GM12872 (cell line): ENCODE data around the gene SH3PXD2A.

Experiments
- TF ChIP-seq, protein P1 (sequence below): IDR thresholded peaks from 3 replicates; pipeline ENCODE4 v1.5.1; 2011; ENCODE audit warnings: low read depth, mild to moderate bottlenecking, low read length, moderate library complexity; ENCODE audit not compliant: insufficient read depth

SH3PXD2A gene

GRCh38 chr10:103759100-103759781 lies 96.1 kb downstream of the SH3PXD2A start:
- TF ChIP-seq, protein P1, sequence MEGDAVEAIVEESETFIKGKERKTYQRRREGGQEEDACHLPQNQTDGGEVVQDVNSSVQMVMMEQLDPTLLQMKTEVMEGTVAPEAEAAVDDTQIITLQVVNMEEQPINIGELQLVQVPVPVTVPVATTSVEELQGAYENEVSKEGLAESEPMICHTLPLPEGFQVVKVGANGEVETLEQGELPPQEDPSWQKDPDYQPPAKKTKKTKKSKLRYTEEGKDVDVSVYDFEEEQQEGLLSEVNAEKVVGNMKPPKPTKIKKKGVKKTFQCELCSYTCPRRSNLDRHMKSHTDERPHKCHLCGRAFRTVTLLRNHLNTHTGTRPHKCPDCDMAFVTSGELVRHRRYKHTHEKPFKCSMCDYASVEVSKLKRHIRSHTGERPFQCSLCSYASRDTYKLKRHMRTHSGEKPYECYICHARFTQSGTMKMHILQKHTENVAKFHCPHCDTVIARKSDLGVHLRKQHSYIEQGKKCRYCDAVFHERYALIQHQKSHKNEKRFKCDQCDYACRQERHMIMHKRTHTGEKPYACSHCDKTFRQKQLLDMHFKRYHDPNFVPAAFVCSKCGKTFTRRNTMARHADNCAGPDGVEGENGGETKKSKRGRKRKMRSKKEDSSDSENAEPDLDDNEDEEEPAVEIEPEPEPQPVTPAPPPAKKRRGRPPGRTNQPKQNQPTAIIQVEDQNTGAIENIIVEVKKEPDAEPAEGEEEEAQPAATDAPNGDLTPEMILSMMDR, result no peak

GRCh38 chr10:103758294-103758681 lies 97.1 kb downstream of the SH3PXD2A start:
- TF ChIP-seq, protein P1, result no peak

DNA sequence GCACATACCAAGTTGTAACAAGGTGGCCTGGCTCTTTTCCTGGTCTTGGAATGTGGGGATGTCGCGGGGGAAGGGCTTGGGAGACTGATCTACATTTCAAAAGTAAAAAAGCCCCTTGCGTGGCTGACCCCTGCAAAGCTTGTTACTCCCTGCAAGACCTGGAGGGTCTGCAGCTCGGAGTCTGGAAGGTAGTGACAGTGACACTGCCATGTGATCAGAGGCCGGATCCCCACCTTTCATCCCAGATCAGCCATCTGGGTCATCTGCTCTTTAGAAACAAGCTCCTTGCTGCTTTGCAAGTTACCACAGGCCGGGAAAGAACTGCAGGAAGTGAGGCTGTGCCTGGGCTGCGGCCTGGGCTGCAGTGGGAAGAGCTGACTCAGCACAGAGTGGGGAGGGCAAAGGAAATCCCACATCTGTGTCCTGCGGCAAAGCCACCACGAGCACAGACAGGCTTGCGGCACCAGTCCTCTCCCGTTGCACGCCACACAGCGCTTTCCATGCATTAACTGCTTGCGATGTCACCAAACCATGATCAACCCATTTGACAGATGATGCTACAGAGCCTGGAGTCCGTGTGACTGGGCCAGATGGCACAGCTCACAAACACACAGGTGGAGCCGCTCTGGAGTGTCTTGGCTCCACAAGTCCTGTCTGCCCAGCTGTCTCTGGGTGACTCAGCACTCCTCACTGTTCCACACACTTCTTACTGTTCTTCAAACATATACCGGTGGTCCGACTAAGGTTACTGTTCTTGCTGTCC lies 97.7 kb downstream of the SH3PXD2A start:
- TF ChIP-seq, protein P1, result no peak

GRCh38 chr10:103756277-103756869 lies 99.0 kb downstream of the SH3PXD2A start:
- TF ChIP-seq, protein P1, result no peak

GRCh38 chr10:103752680-103753248 lies 102.6 kb downstream of the SH3PXD2A start:
- TF ChIP-seq, protein P1, result peak; percentile 65; the same call in 2 of the 3 replicates

GRCh38 chr10:103751667-103752290 lies 103.6 kb downstream of the SH3PXD2A start:
- TF ChIP-seq, protein P1, result no peak

GRCh38 chr10:103750836-103751235 lies 104.5 kb downstream of the SH3PXD2A start:
- TF ChIP-seq, protein P1, result no peak
